ENCODE results near the gene APLF. TPM values are rescaled to one million over a fixed set of nuclear protein-coding genes. Genes with fewer than 3 reads are reported as not detected.

The APLF gene
- total RNA-seq, 1 donor from 2014 or later = 4.4 TPM

GRCh38 chr2:68432696-68433658, 34.4 kb upstream of the APLF start:
- peaks cover 7% of the 10 kb centered on the region for H3K4me1 Mint-ChIP-seq (ENCODE audit: low read depth, unreplicated experiment)
- DNase-seq = no peak
- H3K36me3 Mint-ChIP-seq (ENCODE audit: unreplicated experiment) = no peaks in the 10 kb centered on the region
- no peak overlapping the region for H3K4me3 Mint-ChIP-seq (ENCODE audit: unreplicated experiment)
- H3K27me3 Mint-ChIP-seq (ENCODE audit: unreplicated experiment) = no peaks in the 10 kb centered on the region
- TF ChIP-seq CTCF (IDR thresholded peaks at IDR 0.05; ENCODE audit: partially characterized antibody, unreplicated experiment) = no peak
- H3K27ac Mint-ChIP-seq (ENCODE audit: unreplicated experiment) = no peak overlapping the region
- peaks cover 2% of the 10 kb centered on the region for H3K9me3 Mint-ChIP-seq (ENCODE audit: unreplicated experiment)

GRCh38 chr2:68434981-68435380, 32.4 kb upstream of the APLF start:
- H3K4me3 Mint-ChIP-seq (ENCODE audit: unreplicated experiment) = no peak overlapping the region
- no peak for TF ChIP-seq CTCF (IDR thresholded peaks at IDR 0.05; ENCODE audit: partially characterized antibody, unreplicated experiment)
- peaks cover 7% of the 10 kb centered on the region for H3K4me1 Mint-ChIP-seq (ENCODE audit: low read depth, unreplicated experiment)
- peaks cover 2% of the 10 kb centered on the region for H3K9me3 Mint-ChIP-seq (ENCODE audit: unreplicated experiment)
- no peaks in the 10 kb centered on the region for H3K36me3 Mint-ChIP-seq (ENCODE audit: unreplicated experiment)
- H3K27me3 Mint-ChIP-seq (ENCODE audit: unreplicated experiment) = no peaks in the 10 kb centered on the region
- DNase-seq = no peak
- H3K27ac Mint-ChIP-seq (ENCODE audit: unreplicated experiment) = no peak overlapping the region

- H3K27me3 Mint-ChIP-seq (ENCODE audit: unreplicated experiment) = no peaks in the 10 kb centered on the region
- no peak for DNase-seq
- peaks cover 2% of the 10 kb centered on the region for H3K9me3 Mint-ChIP-seq (ENCODE audit: unreplicated experiment)
- peaks cover 7% of the 10 kb centered on the region for H3K4me1 Mint-ChIP-seq (ENCODE audit: low read depth, unreplicated experiment)
- H3K27ac Mint-ChIP-seq (ENCODE audit: unreplicated experiment) = no peak overlapping the region
- no peak overlapping the region for H3K4me3 Mint-ChIP-seq (ENCODE audit: unreplicated experiment)
- H3K36me3 Mint-ChIP-seq (ENCODE audit: unreplicated experiment) = no peaks in the 10 kb centered on the region
- TF ChIP-seq CTCF (IDR thresholded peaks at IDR 0.05; ENCODE audit: partially characterized antibody, unreplicated experiment) = no peak
Measured at GRCh38 chr2:68435615-68436014, 31.8 kb upstream of the APLF start.

GRCh38 chr2:68436270-68436669, 31.1 kb upstream of the APLF start:
- Mint-ChIP-seq H3K36me3 (ENCODE audit: unreplicated experiment) (no peaks in the 10 kb centered on the region), H3K27ac (ENCODE audit: unreplicated experiment) (no peak overlapping the region), H3K4me1 (ENCODE audit: low read depth, unreplicated experiment) (peaks cover 7% of the 10 kb centered on the region), H3K4me3 (ENCODE audit: unreplicated experiment) (no peak overlapping the region), H3K27me3 (ENCODE audit: unreplicated experiment) (no peaks in the 10 kb centered on the region), H3K9me3 (ENCODE audit: unreplicated experiment) (peaks cover 2% of the 10 kb centered on the region)
- DNase-seq = no peak
- TF ChIP-seq CTCF (IDR thresholded peaks at IDR 0.05; ENCODE audit: partially characterized antibody, unreplicated experiment) = no peak
